Activated CD4-positive, alpha-beta T cell treated with anti-CD3 and anti-CD28 coated beads, Interleukin-2, amount 50 U/mL, for 48 hours (primary cell): ENCODE data around the gene OR5L2.
"Not testable (repeated sequence)": the region's sequence is repeated elsewhere in the genome, so short reads cannot be mapped to it uniquely, and the experiment has no call there.

Experiments
- DNase-seq, 2 experiments: peaks; one replicate each; pipeline ENCODE4 v3.0.0-alpha.2; 2020

OR5L2 gene

GRCh38 chr11:55826919-55827318, at the start of gene OR5L2:
OR5L2 (plus strand) TSS chr11:55827219; CDS start chr11:55827219, 0 bp downstream.
- DNase-seq, result no peak

GRCh38 chr11:55791606-55792005, 35.4 kb upstream of the OR5L2 start:
- no peak for DNase-seq

GRCh38 chr11:55793321-55793720, 33.7 kb upstream of the OR5L2 start:
- no peak for DNase-seq

GRCh38 chr11:55795256-55795655, 31.8 kb upstream of the OR5L2 start, which contains the start of gene OR5D14:
OR5D14 (plus strand) TSS chr11:55795556; CDS start chr11:55795556, 0 bp downstream.
- no peak for DNase-seq

GRCh38 chr11:55806248-55806647, 20.8 kb upstream of the OR5L2 start:
- no peak for DNase-seq

- DNase-seq, result no peak
Measured at GRCh38 chr11:55811067-55811466, 16.0 kb upstream of the OR5L2 start, which contains the start of gene OR5L1. OR5L1 (plus strand) TSS chr11:55811367; CDS start chr11:55811467, 100 bp downstream.

GRCh38 chr11:55819330-55819729, 7.7 kb upstream of the OR5L2 start, which contains the start of gene OR5D18:
OR5D18 (plus strand) TSS chr11:55819630; CDS start chr11:55819630, 0 bp downstream.
- no peak for DNase-seq

- no peak for DNase-seq
Measured at GRCh38 chr11:55838452-55838851, 11.4 kb downstream of the OR5L2 start, which contains the start of gene OR5D16. OR5D16 (plus strand) TSS chr11:55838752; CDS start chr11:55838752, 0 bp downstream.

- no peak for DNase-seq
Measured at GRCh38 chr11:55847453-55847852, 20.4 kb downstream of the OR5L2 start.

- DNase-seq, result no peak
Measured at GRCh38 chr11:55849037-55849436, 22.0 kb downstream of the OR5L2 start.

- no peak for DNase-seq
Measured at GRCh38 chr11:55852141-55852540, 25.1 kb downstream of the OR5L2 start.

GRCh38 chr11:55854704-55855103, 27.7 kb downstream of the OR5L2 start:
- no peak for DNase-seq

GRCh38 chr11:55867354-55867753, 40.3 kb downstream of the OR5L2 start:
- DNase-seq, result not testable (repeated sequence)

- not testable (repeated sequence) for DNase-seq
Measured at GRCh38 chr11:55872731-55873130, 45.7 kb downstream of the OR5L2 start.

GRCh38 chr11:55873146-55873545, 46.1 kb downstream of the OR5L2 start:
- not testable (repeated sequence) for DNase-seq
